Upper lobe of left lung (tissue), 4 donors: ENCODE measurements around the gene PCP2.

Source experiments
- CTCF ChIP-seq, 6 experiments: fragments of 450-650 bp in 4 of 6; fragments of 200-600 bp in 2 of 6; sonication (generic) in 2 of 6; IDR thresholded peaks; one replicate each; pipeline ENCODE4 v1.5.1; 2016 to 2019; ENCODE audit warnings: antibody characterized with exemption in 6 of 6
- EP300 ChIP-seq, 4 donors: sonication (generic); formaldehyde crosslinking; IDR thresholded peaks; one replicate each; pipeline ENCODE4 v1.5.1; 2017; ENCODE audit warnings: antibody characterized with exemption in 4 of 4, control low read depth in 2 of 4
- POLR2A ChIP-seq, 4 donors: fragments of 450-650 bp; IDR thresholded peaks; one replicate each; pipeline ENCODE4 v1.5.1; 2016 to 2017; ENCODE audit warnings: antibody characterized with exemption in 4 of 4, mild to moderate bottlenecking in 2 of 4
- POLR2AphosphoS5 ChIP-seq, 2 donors: sonication (generic); formaldehyde crosslinking; IDR thresholded peaks; one replicate each; pipeline ENCODE4 v1.5.1; 2017; ENCODE audit warnings: antibody characterized with exemption in 2 of 2

GRCh38 chr19:7655581-7655980 is 22.1 kb upstream of the PCP2 start:
- TF ChIP-seq CTCF (IDR thresholded peaks at IDR 0.05) (no peak), POLR2A (IDR thresholded peaks at IDR 0.05) (peak in 1 of 4 donors; percentile 49), POLR2AphosphoS5 (IDR thresholded peaks at IDR 0.05) (peak; percentile 27 to 36), EP300 (IDR thresholded peaks at IDR 0.05) (no peak)
